GM12878 (cell line): ENCODE measurements around the gene ITPR2. TPM values are rescaled to one million over a fixed set of nuclear protein-coding genes. Genes with fewer than 3 reads are reported as not detected.

ENCODE experiments used
- CHD4 ChIP-seq: fragments of 200-600 bp; sonication (generic); IDR thresholded peaks from 2 replicates; pipeline ENCODE4 v1.6.1; 2016; ENCODE audit warnings: mild to moderate bottlenecking
- DPF2 ChIP-seq: fragments of 450-650 bp; IDR thresholded peaks from 2 replicates; pipeline ENCODE4 v1.6.1; 2017; ENCODE audit warnings: mild to moderate bottlenecking
- E2F8 ChIP-seq: fragments of 450-650 bp; IDR thresholded peaks from 2 replicates; pipeline ENCODE4 v1.6.1; 2018; ENCODE audit warnings: mild to moderate bottlenecking, low read depth, moderate library complexity; ENCODE audit not compliant: partially characterized antibody
- IRF3 ChIP-seq: fragments of 450-650 bp; IDR thresholded peaks from 2 replicates; pipeline ENCODE4 v1.6.1; 2014; ENCODE audit warnings: mild to moderate bottlenecking
- MLLT1 ChIP-seq: fragments of 450-650 bp; IDR thresholded peaks from 2 replicates; pipeline ENCODE4 v1.6.1; 2016; ENCODE audit warnings: mild to moderate bottlenecking
- NBN ChIP-seq: fragments of 450-650 bp; IDR thresholded peaks from 2 replicates; pipeline ENCODE4 v1.6.1; 2016
- PRDM15 ChIP-seq: fragments of 450-650 bp; formaldehyde crosslinking; IDR thresholded peaks from 2 replicates; pipeline ENCODE4 v1.4.0; 2020; ENCODE audit warnings: mild to moderate bottlenecking, moderate library complexity
- SP1 ChIP-seq: IDR thresholded peaks from one replicate; pipeline ENCODE4 v1.6.1; 2011; ENCODE audit warnings: low read depth, low read length
- SREBF2 ChIP-seq: IDR thresholded peaks from 2 replicates; pipeline ENCODE4 v1.6.1; 2012; ENCODE audit warnings: mild to moderate bottlenecking, low read length
- SRF ChIP-seq, 2 experiments: IDR thresholded peaks; 2 replicates each; pipeline ENCODE4 v1.6.1; 2011; ENCODE audit warnings: low read depth in 2 of 2, low read length in 2 of 2, mild to moderate bottlenecking in 1 of 2, moderate library complexity in 1 of 2
- polyA plus RNA-seq, 11 experiments: library from polyadenylated mRNA; depleted of rRNA in 4 of 11; unstranded in 6 of 11; stranded (reverse) in 5 of 11; fragments of >200 nt; fragmentation: Nextera tagmentation in 4 of 11; fragmentation: Illumina TruSeq in 1 of 11; extraction: Ambion mirVana in 4 of 11; extraction: Trizol in 1 of 11; gene quantifications; 1 replicate in 1 of 11; 2 replicates in 10 of 11; pipeline versions ENCODE4 v1.2.1 to v1.2.3, GENCODE V29; 2011 to 2016; ENCODE audit warnings: inconsistent platforms in 2 of 11, missing spikeins in 2 of 11, low read depth in 1 of 11
- total RNA-seq, 4 experiments: library from RNA; depleted of rRNA in 3 of 4; stranded (reverse); fragments of >200 nt in 3 of 4; fragmentation: Illumina TruSeq in 1 of 4; extraction: Trizol in 1 of 4; gene quantifications; 2 replicates each; pipeline versions ENCODE4 v1.2.1 to v1.2.3, GENCODE V29; 2013 to 2021

The ITPR2 gene
- total and polyA plus RNA-seq, 10 of the 15 experiments (the other 5 are each of a cell fraction or from before 2014, with no cell fraction given): 7.5 to 76.2 (median 47.1) TPM

GRCh38 chr12:26451763-26452162 is 381.2 kb downstream of the ITPR2 start (continued):
- TF ChIP-seq IRF3: no peak
- TF ChIP-seq CHD4: no peak
- no peak for TF ChIP-seq NBN
- TF ChIP-seq SRF (IDR thresholded peaks at IDR 0.05; ENCODE audit: low read depth in 2 of 2, low read length in 2 of 2): no peak
- TF ChIP-seq SP1: no peak
- TF ChIP-seq SREBF2: no peak
- TF ChIP-seq MLLT1: no peak
- no peak for TF ChIP-seq E2F8
- TF ChIP-seq DPF2: no peak
- no peak for TF ChIP-seq PRDM15
